GM12891 (cell line): ENCODE data around the gene COL18A1.
"Not testable (repeated sequence)": the region's sequence is repeated elsewhere in the genome, so short reads cannot be mapped to it uniquely, and the experiment has no call there.

Experiments used
- DNase-seq: peaks from one replicate; pipeline ENCODE4 v3.0.0; 2011; ENCODE audit warnings: low spot score; ENCODE audit not compliant: insufficient read length
- FAIRE-seq: peaks from 2 replicates; lab custom pipeline; 2011; peaks lifted over from hg19 to GRCh38; lab: Jason Lieb, UNC
- PAX5 ChIP-seq: IDR thresholded peaks from 2 replicates; pipeline ENCODE4 v1.6.1; 2011; ENCODE audit warnings: low read length, moderate library complexity, mild to moderate bottlenecking; ENCODE audit not compliant: insufficient read depth, severe bottlenecking
- POLR2A ChIP-seq: IDR thresholded peaks from 2 replicates; pipeline ENCODE4 v1.6.1; 2011; ENCODE audit warnings: low read depth, low read length, control low read depth
- POLR2AphosphoS5 ChIP-seq: IDR thresholded peaks from 2 replicates; pipeline ENCODE4 v1.6.1; 2011; ENCODE audit warnings: low read depth, low read length, control low read depth
- POU2F2 ChIP-seq: IDR thresholded peaks from 2 replicates; pipeline ENCODE4 v1.6.1; 2011; ENCODE audit warnings: low read depth, mild to moderate bottlenecking, control low read depth, low read length, moderate library complexity
- SPI1 ChIP-seq: IDR thresholded peaks from 2 replicates; pipeline ENCODE4 v1.6.1; 2011; ENCODE audit warnings: low read depth, low read length, control low read depth
- TAF1 ChIP-seq: IDR thresholded peaks from 2 replicates; pipeline ENCODE4 v1.6.1; 2011; ENCODE audit warnings: low read depth, low read length, control low read depth

Gene COL18A1

DNA sequence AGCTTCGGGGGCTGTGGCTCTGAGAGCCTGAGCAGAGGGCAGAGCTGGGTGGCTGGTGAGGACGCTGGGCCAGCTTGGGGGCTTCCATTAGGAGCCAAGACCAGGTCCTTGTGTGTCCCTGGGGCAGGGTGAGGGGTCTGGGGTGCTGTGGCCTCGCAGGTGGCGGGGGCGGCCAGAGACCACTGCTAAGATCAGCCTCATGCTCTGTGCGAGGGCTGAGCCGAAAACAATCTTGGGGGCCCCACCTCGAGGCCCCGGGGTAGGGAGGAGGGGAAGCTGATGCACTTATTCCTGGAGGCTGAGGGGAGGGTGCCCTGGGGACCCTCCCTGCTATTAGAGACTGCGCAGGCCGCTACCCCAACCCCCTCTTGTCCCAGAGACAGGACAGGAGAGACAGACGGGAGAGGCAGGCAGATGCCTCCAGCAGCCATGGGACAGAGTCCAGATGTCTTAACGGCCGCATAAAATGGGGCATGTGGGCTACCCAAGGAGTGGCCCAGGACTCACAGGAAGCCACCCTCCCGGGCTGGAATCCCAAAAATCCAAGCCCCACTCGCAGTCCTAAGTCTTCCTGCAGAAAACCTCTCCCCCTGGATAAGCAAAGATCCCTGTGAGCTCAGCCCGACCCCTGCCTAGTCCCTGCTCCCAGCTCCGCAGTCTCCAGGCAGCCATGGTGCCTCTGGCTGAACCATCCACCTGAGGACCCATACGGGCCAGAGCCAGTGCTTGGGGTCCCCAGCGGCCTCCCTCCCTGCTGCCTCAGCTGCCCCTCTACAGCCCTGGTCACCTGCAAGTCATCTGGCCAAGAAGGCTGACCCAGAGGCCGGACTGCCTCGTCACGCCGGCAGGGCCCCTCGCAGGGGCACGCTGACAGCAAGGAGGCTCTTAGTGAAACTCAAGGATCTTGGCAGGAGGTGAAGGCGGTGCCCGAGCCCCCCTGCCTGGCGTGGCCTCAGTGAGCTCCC lies 43.6 kb upstream of the COL18A1 start:
- no peak for TF ChIP-seq POLR2AphosphoS5
- TF ChIP-seq TAF1 = no peak
- TF ChIP-seq SPI1 = no peak
- no peak for TF ChIP-seq POU2F2
- TF ChIP-seq PAX5 = no peak
- TF ChIP-seq POLR2A = no peak
- no peak for FAIRE-seq
- DNase-seq = no peak

DNA sequence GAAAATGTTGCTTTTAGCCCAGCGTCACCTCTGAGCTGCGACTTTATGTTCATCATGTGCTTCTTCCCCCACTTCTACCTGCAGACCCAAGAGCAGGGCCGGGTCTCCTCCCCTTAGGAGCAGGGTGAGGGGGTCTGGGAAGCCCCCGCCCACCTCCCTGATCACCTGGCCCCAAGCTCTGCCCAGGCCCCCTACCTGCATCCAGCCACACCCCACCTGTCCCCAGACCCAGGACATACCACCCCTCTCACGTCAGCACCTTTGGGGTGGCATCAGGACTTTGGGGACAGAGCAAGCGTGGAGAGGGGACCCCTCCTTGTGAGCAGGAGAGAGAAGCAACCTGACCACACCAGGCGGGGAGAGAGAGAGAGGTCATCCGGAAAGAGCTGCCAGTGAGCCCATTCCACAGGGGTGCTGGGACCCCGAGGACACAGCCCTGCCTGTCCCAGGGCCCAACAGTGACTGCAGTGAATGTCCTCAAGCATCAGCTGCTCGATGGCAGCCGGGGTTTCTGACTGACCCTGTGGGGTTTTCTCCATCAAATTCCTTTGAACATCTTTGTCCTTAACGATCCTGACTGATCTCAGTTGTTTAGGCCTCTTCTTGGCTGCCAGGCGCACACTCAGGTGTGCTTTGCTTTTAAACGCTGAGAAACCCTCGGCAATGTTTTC lies 42.8 kb upstream of the COL18A1 start:
- DNase-seq = no peak
- TF ChIP-seq PAX5 (no peak), POU2F2 (no peak), POLR2A (no peak), POLR2AphosphoS5 (no peak), SPI1 (no peak), TAF1 (no peak)
- no peak for FAIRE-seq

DNA sequence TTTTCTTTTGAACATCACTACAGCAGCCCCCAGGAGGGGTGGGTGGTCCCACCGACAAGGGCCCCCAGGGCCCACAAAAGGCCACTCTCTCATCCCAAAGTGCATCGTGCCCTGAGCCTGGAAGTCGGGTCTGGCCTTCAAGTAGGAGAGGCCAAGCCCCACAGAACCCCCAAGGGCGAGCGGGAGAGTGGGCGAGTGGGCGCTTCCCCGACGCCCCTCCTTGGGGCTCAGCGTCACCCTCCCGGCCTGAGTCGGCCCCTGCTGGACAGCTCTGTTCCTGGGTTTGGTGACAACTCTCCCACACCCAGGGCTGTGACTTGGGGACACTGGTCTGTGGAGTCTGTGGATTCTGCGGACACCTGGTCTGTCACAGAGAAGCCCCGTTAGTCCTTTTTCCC lies 42.2 kb upstream of the COL18A1 start:
- DNase-seq = no peak
- no peak for TF ChIP-seq POLR2AphosphoS5
- no peak for TF ChIP-seq POLR2A
- no peak for TF ChIP-seq SPI1
- TF ChIP-seq TAF1 = no peak
- TF ChIP-seq POU2F2 = no peak
- no peak for TF ChIP-seq PAX5
- FAIRE-seq = no peak

DNA sequence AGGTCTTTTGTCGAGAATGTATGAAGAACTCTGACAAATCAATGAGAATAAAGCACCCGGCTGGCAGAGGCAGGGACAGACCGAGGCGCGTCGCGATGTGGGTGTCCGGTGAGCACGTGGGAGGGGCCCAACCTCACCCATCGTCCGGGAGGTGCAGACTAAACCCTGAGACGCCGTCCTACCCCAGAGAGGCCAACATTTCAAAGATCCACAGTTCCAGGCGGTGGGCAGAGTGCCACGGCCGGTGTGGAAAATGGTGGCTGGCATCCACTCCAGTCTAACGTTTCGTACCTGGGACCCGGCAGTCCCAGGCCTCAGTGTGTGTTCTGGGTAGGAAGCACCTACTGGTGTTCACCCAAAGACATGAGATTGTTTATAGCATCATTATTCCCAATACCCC lies 41.7 kb upstream of the COL18A1 start:
- not testable (repeated sequence) for DNase-seq, FAIRE-seq

DNA sequence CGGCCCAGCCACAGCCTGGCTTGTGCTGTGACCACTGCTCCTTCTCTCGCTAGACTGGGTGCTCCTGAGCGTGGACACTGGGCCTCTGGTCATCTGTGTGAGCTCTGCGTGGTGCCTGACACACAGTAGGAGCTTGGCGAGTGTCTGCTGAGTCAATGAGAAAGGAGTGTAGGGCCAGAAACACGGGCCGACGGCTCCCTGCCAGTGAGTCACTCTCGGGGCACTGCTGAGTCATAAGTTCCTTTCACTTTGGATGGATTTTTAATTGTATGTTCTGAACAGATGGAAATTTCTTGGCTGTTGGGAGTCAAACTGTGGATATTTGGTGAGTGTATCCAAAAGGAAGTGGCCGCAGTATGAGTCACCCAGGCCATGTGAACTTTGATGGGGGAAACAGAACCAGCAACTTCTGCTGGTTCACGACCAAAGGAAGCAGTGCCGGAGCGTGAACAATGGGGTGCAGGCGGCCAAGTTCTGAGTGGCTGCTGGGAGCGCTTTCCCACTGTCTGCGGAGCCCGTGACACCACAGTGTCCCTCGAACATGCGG lies 41.0 kb upstream of the COL18A1 start:
- no peak for TF ChIP-seq POLR2A
- TF ChIP-seq POU2F2 = no peak
- TF ChIP-seq SPI1 = no peak
- no peak for TF ChIP-seq POLR2AphosphoS5
- no peak for TF ChIP-seq TAF1
- TF ChIP-seq PAX5 = no peak
- DNase-seq (peak; percentile 64), FAIRE-seq (peak; percentile 16)

DNA sequence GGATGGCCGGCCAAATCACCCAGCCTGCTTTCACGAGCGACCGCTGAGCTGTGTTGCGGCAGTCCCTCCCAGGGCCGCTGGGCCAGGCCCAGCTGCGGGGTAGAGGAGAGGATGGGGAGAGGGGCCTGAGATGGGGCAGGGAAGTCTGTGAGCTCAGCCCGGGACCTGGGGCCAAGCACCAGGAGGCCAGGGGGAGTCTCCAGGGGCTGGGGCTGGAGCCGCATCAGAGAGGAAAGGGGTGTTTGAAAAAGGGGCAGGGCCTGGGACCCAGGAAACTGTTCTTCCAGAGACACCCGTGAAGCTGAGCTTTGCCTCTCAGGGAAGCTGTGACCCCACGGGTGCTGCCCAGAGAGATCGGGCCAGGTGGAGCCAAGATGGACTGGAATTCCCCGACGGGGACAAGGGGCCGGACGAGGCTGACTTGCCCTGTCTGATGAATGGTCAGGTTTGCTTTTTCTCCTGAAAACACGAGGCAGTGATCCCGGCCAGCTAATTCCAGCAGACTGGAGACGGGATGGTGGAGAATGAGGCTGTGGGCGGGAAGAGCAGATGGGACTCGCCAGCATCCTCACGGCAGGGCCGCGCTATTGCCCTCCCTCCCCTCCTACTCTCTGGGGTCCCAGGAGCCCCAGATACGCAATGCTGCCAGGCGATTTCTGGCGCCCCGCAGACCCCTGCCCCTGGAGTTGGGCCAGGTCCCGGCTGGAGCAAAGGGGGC lies 40.3 kb upstream of the COL18A1 start:
- DNase-seq (no peak), FAIRE-seq (no peak)
- TF ChIP-seq TAF1 = no peak
- TF ChIP-seq PAX5 = no peak
- no peak for TF ChIP-seq POLR2A
- no peak for TF ChIP-seq POU2F2
- TF ChIP-seq POLR2AphosphoS5 = no peak
- no peak for TF ChIP-seq SPI1

DNA sequence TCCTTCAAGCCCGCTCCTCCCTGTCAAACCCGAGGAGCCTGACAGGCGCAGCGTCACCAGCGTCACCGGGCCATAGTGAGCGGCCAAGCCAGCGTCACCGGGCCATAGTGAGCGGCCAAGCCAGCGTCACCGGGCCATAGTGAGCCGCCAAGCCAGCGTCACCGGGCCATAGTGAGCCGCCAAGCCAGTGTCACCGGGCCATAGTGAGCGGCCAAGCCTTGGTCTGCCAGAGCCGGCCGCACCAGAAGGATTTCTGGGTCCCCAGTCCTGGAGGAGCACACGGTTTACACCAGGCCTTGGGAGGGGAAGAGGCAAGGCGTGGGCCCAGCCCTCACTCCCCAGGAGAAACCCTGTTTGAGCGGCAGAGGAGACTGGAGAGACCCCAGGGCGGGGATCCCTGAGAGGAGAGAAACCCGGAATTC lies 39.8 kb upstream of the COL18A1 start:
- no peak for TF ChIP-seq POU2F2
- TF ChIP-seq TAF1 = no peak
- TF ChIP-seq SPI1 = no peak
- TF ChIP-seq PAX5 = no peak
- FAIRE-seq = no peak

DNA sequence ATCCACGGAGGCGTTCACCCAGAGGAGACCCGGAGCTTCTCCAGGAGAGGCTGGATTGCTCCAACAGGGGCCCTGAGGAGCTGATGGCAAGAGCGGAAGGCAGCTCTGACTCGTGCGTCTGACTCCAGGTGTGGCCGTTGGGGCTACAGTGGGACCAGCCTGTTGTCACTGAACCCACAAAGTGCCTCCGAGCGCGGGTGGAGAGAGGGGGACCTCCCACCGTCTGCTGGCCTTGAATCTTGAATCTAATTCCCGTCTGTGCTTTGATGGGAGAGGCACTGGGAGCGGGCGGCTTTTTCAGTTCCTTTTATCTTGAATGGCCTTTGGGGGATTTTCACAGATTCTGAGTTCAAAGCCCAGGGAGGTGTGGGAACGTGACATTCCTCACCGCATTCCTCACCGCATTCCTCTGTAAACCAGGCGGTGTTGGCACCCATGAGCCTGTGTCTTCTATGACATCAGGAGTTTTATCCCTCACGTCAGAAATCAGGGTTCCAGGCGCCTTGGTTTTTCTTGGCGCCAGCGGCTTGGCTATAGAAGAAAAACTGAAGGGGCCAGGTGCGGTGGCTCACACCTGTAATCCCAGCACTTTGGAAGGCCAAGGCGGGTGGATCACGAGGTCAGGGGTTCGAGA lies 39.2 kb upstream of the COL18A1 start:
- DNase-seq (no peak), FAIRE-seq (no peak)
- TF ChIP-seq SPI1 = no peak
- TF ChIP-seq POLR2AphosphoS5 = no peak
- TF ChIP-seq POU2F2 = no peak
- no peak for TF ChIP-seq POLR2A
- TF ChIP-seq PAX5 = no peak
- TF ChIP-seq TAF1 = no peak

More for the DNA sequence above, 39.8 kb upstream of the COL18A1 start:
- no peak for DNase-seq

DNA sequence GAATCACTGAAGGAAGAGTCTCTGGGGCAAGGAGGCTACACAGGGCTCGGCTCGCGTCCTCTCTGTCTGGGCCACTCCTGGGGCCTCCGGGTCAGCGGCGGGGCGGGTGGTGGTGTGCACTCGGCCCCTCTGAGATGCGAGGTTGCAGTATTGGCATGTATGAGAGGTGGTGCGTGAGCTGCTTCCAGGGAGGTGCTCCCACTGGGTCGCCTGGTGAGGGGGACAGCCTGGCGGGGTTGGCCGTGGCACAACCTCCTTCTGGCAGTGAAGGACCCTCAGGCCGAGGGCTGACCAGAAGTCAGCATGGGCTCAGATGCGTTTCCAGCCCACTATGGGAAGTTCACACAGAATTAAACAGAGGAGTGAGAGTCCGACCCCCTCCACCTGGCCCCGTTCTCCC lies 38.5 kb upstream of the COL18A1 start:
- FAIRE-seq = no peak
- DNase-seq = no peak
- TF ChIP-seq POLR2AphosphoS5 (no peak), PAX5 (no peak), TAF1 (no peak), SPI1 (no peak), POU2F2 (no peak), POLR2A (no peak)
